ENCODE measurements around the gene NKX2-2. TPM values are rescaled to one million over a fixed set of nuclear protein-coding genes. Genes with fewer than 3 reads are reported as not detected.

The NKX2-2 gene
- polyA plus RNA-seq, 1 experiment, result not detected

DNA sequence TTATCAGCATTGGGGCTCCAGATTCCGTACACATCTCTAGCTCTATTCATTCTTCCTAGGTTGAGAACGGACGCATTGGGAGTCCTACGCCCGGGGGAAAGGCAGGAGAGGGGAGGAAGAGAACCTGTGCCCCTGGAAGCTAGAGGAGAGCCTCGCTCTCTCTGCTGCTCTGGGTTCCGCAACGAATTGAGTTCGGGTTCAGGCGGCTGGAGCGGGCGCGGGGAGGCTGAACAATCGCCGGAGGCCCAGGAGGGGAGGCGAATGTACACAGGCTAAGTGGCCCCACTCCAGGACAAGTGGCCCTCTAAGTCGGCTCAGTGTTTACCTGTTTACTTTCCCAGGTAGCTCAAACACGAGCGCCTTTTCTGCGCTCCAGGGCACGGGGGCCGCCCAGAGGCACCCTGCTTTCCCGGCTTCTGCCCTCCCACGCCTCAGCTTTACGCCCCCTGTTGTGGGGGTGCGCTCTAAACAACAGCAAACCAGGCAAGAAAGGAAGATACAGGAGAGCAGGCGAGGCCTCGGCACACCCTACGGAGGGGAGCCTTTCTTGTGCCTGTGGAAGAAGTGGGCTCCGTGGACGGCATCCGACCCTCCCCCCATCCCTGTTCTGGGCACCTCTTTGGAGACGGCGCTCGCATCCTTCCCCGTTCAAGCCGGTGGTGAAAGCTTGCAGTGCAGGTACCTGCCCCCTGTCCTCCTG, 4.6 kb upstream of the NKX2-2 start:
- Histone ChIP-seq H3K27me3 (ENCODE audit: control insufficient read depth, insufficient read depth, low read length) (peaks cover 73% of the 10 kb centered on the region), H3K4me3 (ENCODE audit: low read depth, low read length) (no peak overlapping the region), H3K36me3 (ENCODE audit: control insufficient read depth, insufficient read depth, low read length) (no peaks in the 10 kb centered on the region)
- no peak for DNase-seq (ENCODE audit: low read depth)
- POLR2A ChIA-PET, result no interaction called here
- CTCF ChIA-PET, result interaction anchor here (1.4 to 2.5 kb wide), 2 partner anchors 13 to 283 kb away, joined by 5 to 15 read pairs; no protein-coding TSS in a partner anchor
- TF ChIP-seq CTCF (IDR thresholded peaks at IDR 0.05; ENCODE audit: insufficient read depth, low read depth, low read length), result no peak

- no peak for DNase-seq (ENCODE audit: low read depth)
- Histone ChIP-seq H3K36me3 (ENCODE audit: control insufficient read depth, insufficient read depth, low read length) (no peaks in the 10 kb centered on the region), H3K27me3 (ENCODE audit: control insufficient read depth, insufficient read depth, low read length) (peaks cover 74% of the 10 kb centered on the region), H3K4me3 (ENCODE audit: low read depth, low read length) (no peak overlapping the region)
- POLR2A ChIA-PET, result no interaction called here
- TF ChIP-seq CTCF (IDR thresholded peaks at IDR 0.05; ENCODE audit: insufficient read depth, low read depth, low read length), result no peak
- CTCF ChIA-PET, result interaction anchor here (1.4 to 2.5 kb wide), 3 partner anchors 10 to 282 kb away, joined by 5 to 15 read pairs (median 5); no protein-coding TSS in a partner anchor
These were observed 3.9 kb upstream of the NKX2-2 start for GRCh38 chr20:21517566-21518277.

DNA sequence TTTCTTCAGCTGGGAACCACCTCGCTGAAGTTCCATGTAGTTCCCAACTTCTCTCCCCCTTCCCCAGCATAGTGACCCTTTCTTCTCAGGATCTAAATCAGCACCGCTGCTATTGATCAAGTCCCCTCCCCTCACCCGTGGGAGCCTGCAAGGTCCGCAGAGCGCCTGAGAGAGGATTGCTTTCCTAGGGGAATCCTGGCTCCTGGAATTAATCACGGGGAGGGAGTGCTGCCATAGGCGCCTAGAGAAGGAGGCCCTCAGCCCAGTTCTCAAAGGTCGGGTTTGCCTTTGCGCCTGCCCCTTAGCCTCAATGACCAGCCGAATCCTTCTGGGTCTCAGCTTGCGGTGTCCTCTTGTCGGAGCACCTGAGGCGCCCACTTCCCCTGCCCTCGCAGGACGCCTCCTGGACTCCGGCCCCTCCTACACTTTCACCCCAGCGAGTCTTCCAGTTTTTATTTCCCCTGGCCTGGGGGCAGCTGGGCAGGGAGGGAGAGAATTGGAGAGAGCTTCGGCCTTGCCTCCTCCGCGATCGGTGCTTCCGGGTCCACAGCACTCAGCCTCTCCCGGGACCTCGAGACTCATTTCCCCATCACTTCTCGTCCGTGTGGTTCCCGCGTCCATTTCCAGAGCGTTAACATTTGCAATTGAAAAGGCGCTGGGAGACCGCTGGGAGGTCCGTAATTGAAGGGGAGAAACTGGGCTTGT, 3.1 kb upstream of the NKX2-2 start:
- Histone ChIP-seq H3K4me3 (ENCODE audit: low read depth, low read length) (no peak overlapping the region), H3K27me3 (ENCODE audit: control insufficient read depth, insufficient read depth, low read length) (peaks cover 75% of the 10 kb centered on the region), H3K36me3 (ENCODE audit: control insufficient read depth, insufficient read depth, low read length) (no peaks in the 10 kb centered on the region)
- ChIA-PET CTCF (interaction anchor here (1.4 to 2.5 kb wide), 4 partner anchors 9 to 281 kb away, joined by 5 to 15 read pairs (median 6); no protein-coding TSS in a partner anchor), POLR2A (no interaction called here)
- TF ChIP-seq CTCF (IDR thresholded peaks at IDR 0.05; ENCODE audit: insufficient read depth, low read depth, low read length), result no peak
- no peak for DNase-seq (ENCODE audit: low read depth)

GRCh38 chr20:21516180-21516567, 2.3 kb upstream of the NKX2-2 start:
- Histone ChIP-seq H3K27me3 (ENCODE audit: control insufficient read depth, insufficient read depth, low read length) (peaks cover 73% of the 10 kb centered on the region), H3K4me3 (ENCODE audit: low read depth, low read length) (no peak overlapping the region), H3K36me3 (ENCODE audit: control insufficient read depth, insufficient read depth, low read length) (no peaks in the 10 kb centered on the region)
- CTCF ChIA-PET, result interaction anchor here (0.6 to 2.9 kb wide), 4 partner anchors 11 to 472 kb away, joined by 3 to 17 read pairs (median 5); no protein-coding TSS in a partner anchor
- POLR2A ChIA-PET, result no interaction called here
- no peak for TF ChIP-seq CTCF (IDR thresholded peaks at IDR 0.05; ENCODE audit: insufficient read depth, low read depth, low read length)
- no peak for DNase-seq (ENCODE audit: low read depth)

Measured in BJ (cell line).